ENCODE results near the gene USHBP1. TPM values are rescaled to one million over a fixed set of nuclear protein-coding genes. Genes with fewer than 3 reads are reported as not detected.

Gene USHBP1
- total RNA-seq, 1 experiment from 2014 or later, result 7.5 TPM

DNA sequence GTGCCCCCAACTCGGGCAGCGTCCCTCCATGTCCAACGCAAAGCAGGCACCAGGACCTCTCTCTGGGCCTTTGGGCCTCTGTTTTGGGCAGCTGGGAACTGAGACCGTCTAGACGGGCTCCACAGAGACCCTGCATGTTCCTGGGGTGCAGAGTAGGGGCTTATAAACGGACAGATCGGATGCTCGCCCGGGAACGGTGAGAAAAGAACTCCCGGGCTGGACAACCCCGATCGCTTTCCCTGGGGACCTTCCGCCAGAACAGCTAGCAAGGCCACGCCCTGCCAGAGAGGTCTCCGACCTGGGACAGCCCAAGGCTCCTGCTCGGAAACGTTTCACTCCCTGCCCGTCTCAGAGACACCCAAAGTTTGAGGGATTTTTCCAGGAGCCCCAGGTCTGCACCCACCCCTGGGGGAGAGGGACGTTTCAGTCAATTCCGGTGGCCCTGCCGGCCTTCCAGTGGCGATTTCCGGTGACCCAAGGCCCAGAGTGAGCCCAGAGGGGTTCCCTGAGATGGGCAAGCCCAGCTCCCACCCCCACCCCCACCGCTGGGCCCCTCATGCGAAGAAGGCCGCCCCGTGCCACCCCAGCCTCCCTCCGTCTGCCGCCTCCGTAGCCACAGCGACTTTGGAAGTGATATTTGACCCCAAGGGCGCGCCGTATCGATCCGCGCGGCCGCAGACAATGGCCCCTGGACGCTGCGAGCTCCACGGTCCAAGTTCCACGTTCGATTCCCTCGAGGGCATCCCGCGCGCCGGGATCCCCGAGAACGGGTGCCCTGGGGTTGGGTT lies 20.5 kb downstream of the USHBP1 start:
- Histone ChIP-seq H3K4me3 (ENCODE audit: insufficient read depth, low read depth, low read length) (peak overlapping the region; percentile 95), H3K36me3 (replicated peaks; ENCODE audit: control insufficient read depth, insufficient read depth, low read length) (peaks cover 3% of the 10 kb centered on the region), H3K27me3 (ENCODE audit: control insufficient read depth, insufficient read depth, low read length) (no peaks in the 10 kb centered on the region)
- peak; percentile 86 for DNase-seq

- H3K27me3 ChIP-seq (ENCODE audit: control insufficient read depth, insufficient read depth, low read length), result no peaks in the 10 kb centered on the region
- H3K36me3 ChIP-seq (replicated peaks; ENCODE audit: control insufficient read depth, insufficient read depth, low read length), result peaks cover 5% of the 10 kb centered on the region
- DNase-seq, result peak; percentile 70
- peak overlapping the region; percentile 95 for H3K4me3 ChIP-seq (ENCODE audit: insufficient read depth, low read depth, low read length)
Observed at GRCh38 chr19:17243211-17243829, 21.2 kb downstream of the USHBP1 start.

- Histone ChIP-seq H3K27me3 (ENCODE audit: control insufficient read depth, insufficient read depth, low read length) (no peaks in the 10 kb centered on the region), H3K36me3 (replicated peaks; ENCODE audit: control insufficient read depth, insufficient read depth, low read length) (peaks cover 7% of the 10 kb centered on the region), H3K4me3 (ENCODE audit: insufficient read depth, low read depth, low read length) (0 out of 2 replicates have a peak overlapping the region, but pooled peaks have one; percentile 3)
- peak; percentile 60 for DNase-seq
Observed at GRCh38 chr19:17242431-17243208, 21.9 kb downstream of the USHBP1 start.

DNA sequence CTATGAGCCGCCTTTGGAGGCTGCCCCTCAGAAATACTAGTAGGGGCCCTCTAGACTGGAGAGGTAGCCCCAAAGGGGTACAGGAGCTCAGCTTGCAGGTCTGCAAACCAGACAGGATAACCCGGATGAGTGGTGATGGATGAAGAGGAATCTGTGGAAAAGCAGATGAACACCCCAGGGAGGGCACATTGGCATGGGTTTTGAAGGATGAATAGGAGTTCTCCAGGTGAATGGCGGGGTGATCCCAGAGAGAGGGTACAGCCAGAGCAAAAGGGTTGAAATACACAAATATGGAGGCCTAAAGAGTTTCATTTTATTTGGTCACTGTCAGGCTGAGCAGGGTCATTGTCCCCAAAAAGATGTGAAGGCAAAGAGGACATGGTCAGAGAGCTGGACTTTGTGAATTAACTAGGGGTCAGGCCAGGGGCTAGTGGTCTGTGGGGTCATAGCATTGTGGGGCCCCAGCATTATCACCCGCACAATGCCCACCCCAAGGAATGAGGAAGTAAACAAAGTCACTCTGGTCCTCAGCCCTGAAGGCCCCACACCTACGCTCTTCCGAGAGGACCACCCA lies 23.6 kb downstream of the USHBP1 start:
- Histone ChIP-seq H3K4me3 (ENCODE audit: insufficient read depth, low read depth, low read length) (no peak overlapping the region), H3K27me3 (ENCODE audit: control insufficient read depth, insufficient read depth, low read length) (no peaks in the 10 kb centered on the region), H3K36me3 (replicated peaks; ENCODE audit: control insufficient read depth, insufficient read depth, low read length) (peaks cover 7% of the 10 kb centered on the region)
- DNase-seq, result peak; percentile 40

- Histone ChIP-seq H3K4me3 (ENCODE audit: insufficient read depth, low read depth, low read length) (no peak overlapping the region), H3K27me3 (ENCODE audit: control insufficient read depth, insufficient read depth, low read length) (no peaks in the 10 kb centered on the region), H3K36me3 (replicated peaks; ENCODE audit: control insufficient read depth, insufficient read depth, low read length) (peaks cover 7% of the 10 kb centered on the region)
- peak; percentile 61 for DNase-seq
Observed at GRCh38 chr19:17240062-17240752, 24.3 kb downstream of the USHBP1 start.

DNA sequence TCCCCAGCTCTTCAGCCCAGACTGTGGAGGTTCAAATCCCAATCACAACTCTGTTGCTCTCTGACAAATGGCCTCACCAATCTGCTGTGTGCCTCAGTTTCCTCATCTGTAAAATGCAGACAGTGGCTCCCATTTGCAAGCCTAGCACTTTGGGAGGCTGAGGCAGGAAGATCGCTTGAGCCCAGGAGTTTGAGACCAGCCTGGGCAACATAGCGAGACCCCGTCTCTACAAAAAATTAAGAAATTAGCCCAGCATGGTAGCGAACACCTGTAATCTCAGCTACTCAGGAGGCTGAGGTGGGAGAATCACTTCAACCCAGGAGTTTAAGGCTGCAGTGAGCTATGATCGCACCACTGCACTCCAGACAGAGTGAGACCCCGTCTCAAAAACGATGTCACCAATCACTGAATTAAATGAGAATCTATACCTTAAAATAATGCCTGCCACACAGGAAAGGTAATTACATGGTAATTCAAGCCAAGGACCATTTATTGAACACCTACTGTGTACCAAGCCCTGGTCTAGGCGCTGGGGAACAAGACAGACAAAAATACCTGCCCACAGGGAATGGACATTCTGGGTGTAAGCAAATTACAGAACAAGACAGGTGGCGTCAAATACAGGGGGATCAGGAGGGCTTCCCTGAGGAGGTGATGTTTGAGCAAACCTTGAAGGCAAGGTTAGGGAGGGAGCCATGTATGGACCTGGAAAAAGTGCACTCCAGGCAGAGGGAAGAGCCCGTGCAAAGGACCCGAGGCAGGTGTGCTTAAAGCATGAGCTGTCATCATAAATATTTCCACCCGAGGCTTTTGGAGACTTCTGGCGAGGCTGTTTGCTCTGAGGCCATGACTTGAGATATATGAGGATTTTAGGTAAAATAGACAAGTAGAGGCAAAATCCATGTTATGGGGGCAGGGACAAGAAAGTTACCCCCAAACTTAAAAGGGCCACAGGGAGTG lies 26.5 kb downstream of the USHBP1 start:
- no peaks in the 10 kb centered on the region for H3K27me3 ChIP-seq (ENCODE audit: control insufficient read depth, insufficient read depth, low read length)
- peaks cover 8% of the 10 kb centered on the region for H3K36me3 ChIP-seq (replicated peaks; ENCODE audit: control insufficient read depth, insufficient read depth, low read length)
- H3K4me3 ChIP-seq (ENCODE audit: insufficient read depth, low read depth, low read length), result no peak overlapping the region
- no peak for DNase-seq

GRCh38 chr19:17236811-17237543 lies 27.6 kb downstream of the USHBP1 start:
- H3K27me3 ChIP-seq (ENCODE audit: control insufficient read depth, insufficient read depth, low read length), result no peaks in the 10 kb centered on the region
- peaks cover 11% of the 10 kb centered on the region for H3K36me3 ChIP-seq (replicated peaks; ENCODE audit: control insufficient read depth, insufficient read depth, low read length)
- no peak overlapping the region for H3K4me3 ChIP-seq (ENCODE audit: insufficient read depth, low read depth, low read length)
- peak; percentile 42 for DNase-seq

- Histone ChIP-seq H3K4me3 (ENCODE audit: insufficient read depth, low read depth, low read length) (peak overlapping the region; percentile 88), H3K27me3 (ENCODE audit: control insufficient read depth, insufficient read depth, low read length) (no peaks in the 10 kb centered on the region), H3K36me3 (replicated peaks; ENCODE audit: control insufficient read depth, insufficient read depth, low read length) (peaks cover 14% of the 10 kb centered on the region)
- DNase-seq, result peak; percentile 94
Observed at GRCh38 chr19:17235971-17236777, 28.4 kb downstream of the USHBP1 start.

DNA sequence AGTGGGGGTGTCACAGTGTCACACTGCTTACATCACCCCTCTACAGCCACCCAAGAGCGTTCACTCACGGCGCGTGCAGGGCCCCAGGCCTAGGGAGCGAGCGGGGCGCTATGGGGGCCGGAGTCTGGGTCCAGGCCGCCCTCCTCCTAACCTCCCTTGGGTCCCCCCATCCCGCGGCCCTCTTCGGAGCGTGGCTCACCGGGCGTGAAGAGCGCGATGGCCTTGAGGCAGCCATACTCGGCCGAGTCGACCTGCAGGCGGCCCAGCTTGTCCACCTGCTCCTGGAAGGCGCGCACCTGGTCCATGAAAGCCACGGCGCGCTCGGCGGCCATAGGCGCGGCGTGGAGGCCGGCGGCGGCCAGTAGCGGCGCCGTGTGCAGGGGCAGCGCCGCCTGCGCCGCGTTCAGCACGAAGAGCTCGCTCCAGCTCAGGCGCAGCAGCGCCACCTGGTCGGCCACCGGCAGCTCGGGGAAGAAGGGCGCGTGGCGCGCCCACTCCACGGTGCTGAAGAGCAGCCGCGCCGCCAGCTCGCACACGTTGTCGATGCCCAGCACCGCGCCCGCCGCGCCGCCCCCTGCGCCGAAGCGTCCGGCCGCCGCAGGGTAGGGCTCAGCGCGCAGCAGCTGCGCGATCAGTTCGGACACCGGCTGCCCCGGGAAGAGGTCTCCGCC lies 29.1 kb downstream of the USHBP1 start:
- Histone ChIP-seq H3K36me3 (replicated peaks; ENCODE audit: control insufficient read depth, insufficient read depth, low read length) (peaks cover 13% of the 10 kb centered on the region), H3K4me3 (ENCODE audit: insufficient read depth, low read depth, low read length) (peak overlapping the region; percentile 88), H3K27me3 (ENCODE audit: control insufficient read depth, insufficient read depth, low read length) (no peaks in the 10 kb centered on the region)
- DNase-seq, result peak; percentile 83

GRCh38 chr19:17234911-17235299 lies 29.6 kb downstream of the USHBP1 start:
- DNase-seq, result peak; percentile 94
- H3K36me3 ChIP-seq (replicated peaks; ENCODE audit: control insufficient read depth, insufficient read depth, low read length), result peaks cover 14% of the 10 kb centered on the region
- H3K4me3 ChIP-seq (ENCODE audit: insufficient read depth, low read depth, low read length), result peak overlapping the region; percentile 88
- H3K27me3 ChIP-seq (ENCODE audit: control insufficient read depth, insufficient read depth, low read length), result no peaks in the 10 kb centered on the region

- no peak for DNase-seq
- Histone ChIP-seq H3K4me3 (ENCODE audit: insufficient read depth, low read depth, low read length) (no peak overlapping the region), H3K36me3 (replicated peaks; ENCODE audit: control insufficient read depth, insufficient read depth, low read length) (peaks cover 11% of the 10 kb centered on the region), H3K27me3 (ENCODE audit: control insufficient read depth, insufficient read depth, low read length) (no peaks in the 10 kb centered on the region)
Observed at GRCh38 chr19:17232258-17232657, 32.3 kb downstream of the USHBP1 start.

DNA sequence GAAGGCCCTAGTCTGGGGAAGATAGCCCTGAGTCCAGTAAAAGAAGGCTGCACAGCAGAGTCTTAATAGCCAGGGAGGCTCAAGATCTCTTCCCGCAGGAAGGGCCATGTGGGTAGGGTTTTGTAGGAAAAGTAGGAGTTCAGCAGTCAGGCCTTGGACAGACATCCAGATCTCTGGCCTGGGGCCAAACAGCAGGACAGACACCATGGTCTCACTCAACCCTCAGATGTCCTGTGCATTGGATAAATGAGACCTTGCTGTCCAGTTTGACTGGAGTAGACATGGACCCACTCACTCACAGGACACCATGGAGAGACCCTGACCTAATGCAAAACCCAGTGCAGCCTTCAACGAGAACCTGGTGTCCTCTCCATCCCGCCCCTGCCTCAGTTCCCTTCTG lies 34.7 kb downstream of the USHBP1 start:
- DNase-seq, result no peak
- Histone ChIP-seq H3K36me3 (replicated peaks; ENCODE audit: control insufficient read depth, insufficient read depth, low read length) (peaks cover 11% of the 10 kb centered on the region), H3K4me3 (ENCODE audit: insufficient read depth, low read depth, low read length) (no peak overlapping the region), H3K27me3 (ENCODE audit: control insufficient read depth, insufficient read depth, low read length) (no peaks in the 10 kb centered on the region)
